GM23338 (cell line): Measurements from ENCODE around the gene DGCR8. TPM values are rescaled to one million over a fixed set of nuclear protein-coding genes. Genes with fewer than 3 reads are reported as not detected.
A peak's percentile ranks its signal among the peaks of the same experiment; 100 is the strongest.

Experiments
- ATAC-seq: fragments of 200-7000 bp; cut with Tn5 transposase; 3 replicates; pipeline ENCODE4 v1.9.1; 2020
- DNase-seq: peaks from one replicate; pipeline ENCODE4 v3.0.0-alpha.2; 2015; ENCODE audit warnings: low spot score
- H2AFZ ChIP-seq: fragments of 200-600 bp; sonication (generic); 2 replicates; pipeline ENCODE4 v1.8.0; 2016; ENCODE audit warnings: antibody characterized with exemption, mild to moderate bottlenecking, moderate library complexity
- H3F3A ChIP-seq: fragments of 200-600 bp; sonication (generic); replicated peaks from 2 replicates; pipeline ENCODE4 v1.8.0; 2017; ENCODE audit warnings: antibody characterized with exemption, mixed run types, low read depth
- H3K27ac ChIP-seq: fragments of 200-600 bp; sonication (generic); 2 replicates; pipeline ENCODE4 v1.6.1; 2016; ENCODE audit warnings: low read depth
- H3K27me3 ChIP-seq: fragments of 200-600 bp; sonication (generic); 2 replicates; pipeline ENCODE4 v1.8.0; 2016; ENCODE audit warnings: mild to moderate bottlenecking, mixed run types, moderate library complexity; ENCODE audit not compliant: insufficient read depth
- H3K36me3 ChIP-seq: fragments of 200-600 bp; sonication (generic); 2 replicates; pipeline ENCODE4 v1.8.0; 2016; ENCODE audit warnings: mild to moderate bottlenecking; ENCODE audit not compliant: insufficient read depth
- H3K4me1 ChIP-seq: fragments of 200-600 bp; sonication (generic); 2 replicates; pipeline ENCODE4 v1.8.0; 2016; ENCODE audit warnings: mild to moderate bottlenecking, moderate library complexity; ENCODE audit not compliant: insufficient read depth
- H3K4me2 ChIP-seq: fragments of 200-600 bp; sonication (generic); 2 replicates; pipeline ENCODE4 v1.7.1; 2017; ENCODE audit warnings: mixed run types
- H3K4me3 ChIP-seq: fragments of 200-600 bp; sonication (generic); 2 replicates; pipeline ENCODE4 v1.6.1; 2016; ENCODE audit warnings: mixed run types
- H3K79me2 ChIP-seq: fragments of 200-600 bp; sonication (generic); replicated peaks from 2 replicates; pipeline ENCODE4 v1.8.0; 2017; ENCODE audit warnings: mild to moderate bottlenecking; ENCODE audit not compliant: insufficient read depth
- H3K9me2 ChIP-seq: fragments of 200-600 bp; sonication (generic); 2 replicates; pipeline ENCODE4 v1.8.0; 2017; ENCODE audit not compliant: insufficient read depth
- H4K20me1 ChIP-seq: fragments of 200-600 bp; sonication (generic); replicated peaks from 2 replicates; pipeline ENCODE4 v1.8.0; 2017; ENCODE audit warnings: mild to moderate bottlenecking; ENCODE audit not compliant: insufficient read depth
- H3K27ac Mint-ChIP-seq: 2 replicates; pipeline ENCODE4 v1.8.0; 2020; ENCODE audit warnings: inconsistent platforms, mild to moderate bottlenecking, moderate library complexity, mixed read lengths
- H3K27me3 Mint-ChIP-seq: 3 replicates; pipeline ENCODE4 v1.8.0; 2022; ENCODE audit warnings: low read depth, mild to moderate bottlenecking, moderate library complexity, mixed read lengths, inconsistent platforms; ENCODE audit not compliant: insufficient read depth, poor library complexity
- H3K36me3 Mint-ChIP-seq: 3 replicates; pipeline ENCODE4 v1.8.0; 2021; ENCODE audit warnings: low read depth, mild to moderate bottlenecking, inconsistent platforms, moderate library complexity, mixed read lengths
- H3K4me1 Mint-ChIP-seq: 3 replicates; pipeline ENCODE4 v1.8.0; 2020; ENCODE audit warnings: mild to moderate bottlenecking, inconsistent platforms, mixed read lengths
- H3K4me3 Mint-ChIP-seq: 3 replicates; pipeline ENCODE4 v1.8.0; 2021; ENCODE audit warnings: moderate library complexity, mild to moderate bottlenecking, inconsistent platforms, mixed read lengths
- H3K9me3 Mint-ChIP-seq: 3 replicates; pipeline ENCODE4 v1.8.0; 2020; ENCODE audit warnings: moderate library complexity, mild to moderate bottlenecking, inconsistent platforms, mixed read lengths
- CTCF ChIP-seq, 2 experiments: fragments of 200-600 bp in 1 of 2; sonication (generic) in 1 of 2; conservative IDR thresholded peaks; 2 replicates each; pipeline versions ENCODE4 v1.5.1 to v1.6.1; 2016 to 2017; ENCODE audit warnings: antibody characterized with exemption in 2 of 2, low read depth in 2 of 2, mild to moderate bottlenecking in 2 of 2, moderate library complexity in 1 of 2
- ETS1 ChIP-seq: IDR thresholded peaks from 2 replicates; pipeline ENCODE4 v1.6.1; 2016; ENCODE audit warnings: antibody characterized with exemption
- EZH2 ChIP-seq: fragments of 200-600 bp; sonication (generic); IDR thresholded peaks from one replicate; pipeline ENCODE4 v1.8.0; 2017; ENCODE audit warnings: antibody characterized with exemption, mild to moderate bottlenecking, low read depth; ENCODE audit not compliant: unreplicated experiment
- JUNB ChIP-seq: IDR thresholded peaks from one replicate; pipeline ENCODE4 v1.6.1; 2016; ENCODE audit warnings: antibody characterized with exemption; ENCODE audit not compliant: unreplicated experiment
- POLR2AphosphoS5 ChIP-seq: IDR thresholded peaks from 2 replicates; pipeline ENCODE4 v1.6.1; 2016; ENCODE audit warnings: antibody characterized with exemption, low read depth
- STAT1 ChIP-seq: IDR thresholded peaks from one replicate; pipeline ENCODE4 v1.6.1; 2016; ENCODE audit warnings: antibody characterized with exemption; ENCODE audit not compliant: unreplicated experiment
- ZNF114 ChIP-seq: fragments of 250-450 bp; sonication (Bioruptor Pico); IDR thresholded peaks from 2 replicates; pipeline ENCODE4 v1.5.0; 2020; ENCODE audit warnings: mild to moderate bottlenecking, moderate library complexity
- ZNF331 ChIP-seq: fragments of 250-450 bp; sonication (Bioruptor Pico); IDR thresholded peaks from 2 replicates; pipeline ENCODE4 v1.5.0; 2020; ENCODE audit warnings: low read depth, mild to moderate bottlenecking, moderate library complexity
- polyA plus RNA-seq: library from polyadenylated mRNA; unstranded; fragments of >200 nt; fragmentation: Nextera tagmentation; extraction: Ambion mirVana; gene quantifications from 2 replicates; pipeline ENCODE4 v1.2.1, GENCODE V29; 2016
- total RNA-seq: library from RNA; depleted of rRNA; stranded (reverse); fragments of >200 nt; shearing (Covaris generic); gene quantifications from 2 replicates; pipeline ENCODE4 v1.2.3, GENCODE V29; 2014

Gene DGCR8
- total and polyA plus RNA-seq, 2 experiments from 2014 or later = 12.2 to 48.9 TPM

- Histone ChIP-seq H3K4me3 (no peak overlapping the region), H2AFZ (no peak overlapping the region), H4K20me1 (peaks cover 15% of the 10 kb centered on the region), H3K9me2 (no peaks in the 10 kb centered on the region), H3K79me2 (peaks cover 9% of the 10 kb centered on the region; the same call in 1 of the 2 replicates), H3K27ac (peak overlapping the region; percentile 83), H3K4me2 (no peak overlapping the region), H3K36me3 (peaks cover 16% of the 10 kb centered on the region), H3K4me1 (peaks cover 6% of the 10 kb centered on the region; the same call in 1 of the 2 replicates), H3K27me3 (no peaks in the 10 kb centered on the region), H3F3A (peaks cover 28% of the 10 kb centered on the region)
- H3K9me3 Mint-ChIP-seq = no peaks in the 10 kb centered on the region
- DNase-seq (peak; percentile 78), ATAC-seq (peak; percentile 51)
- peak overlapping the region; percentile 82; the same call in 1 of the 2 replicates for H3K27ac Mint-ChIP-seq
- peaks cover 44% of the 10 kb centered on the region for H3K27me3 Mint-ChIP-seq
- H3K4me3 Mint-ChIP-seq = no peak overlapping the region
- TF ChIP-seq CTCF (conservative IDR thresholded peaks at IDR 0.05; ENCODE audit: low read depth in 2 of 2) (peak; percentile 53 to 61), POLR2AphosphoS5 (peak; percentile 31; the same call in 1 of the 2 replicates), STAT1 (no peak), ZNF114 (CRISPR knock-in tag) (no peak), JUNB (no peak), ETS1 (no peak)
- H3K4me1 Mint-ChIP-seq = peaks cover 3% of the 10 kb centered on the region
- peaks cover 68% of the 10 kb centered on the region for H3K36me3 Mint-ChIP-seq
Measured at GRCh38 chr22:20111045-20111688, 31.1 kb downstream of the DGCR8 start.

- Mint-ChIP-seq H3K4me1 (peaks cover 3% of the 10 kb centered on the region), H3K4me3 (no peak overlapping the region), H3K9me3 (no peaks in the 10 kb centered on the region), H3K36me3 (peaks cover 61% of the 10 kb centered on the region), H3K27ac (no peak overlapping the region), H3K27me3 (peaks cover 40% of the 10 kb centered on the region)
- H3K79me2 ChIP-seq = peaks cover 15% of the 10 kb centered on the region; the same call in 1 of the 2 replicates
- H4K20me1 ChIP-seq = peaks cover 12% of the 10 kb centered on the region
- H3K9me2 ChIP-seq = no peaks in the 10 kb centered on the region
- H3F3A ChIP-seq = peaks cover 28% of the 10 kb centered on the region
- DNase-seq (no peak), ATAC-seq (no peak)
- H2AFZ ChIP-seq = no peak overlapping the region
- H3K4me1 ChIP-seq = peaks cover 6% of the 10 kb centered on the region; the same call in 1 of the 2 replicates
- no peak overlapping the region for H3K4me3 ChIP-seq
- peak; percentile 20; the same call in 1 of the 2 replicates for TF ChIP-seq POLR2AphosphoS5
- TF ChIP-seq EZH2 = no peak
- no peak for TF ChIP-seq ZNF331 (CRISPR knock-in tag)
- H3K27ac ChIP-seq = no peak overlapping the region
- no peak overlapping the region for H3K4me2 ChIP-seq
- H3K36me3 ChIP-seq = peaks cover 16% of the 10 kb centered on the region
- no peaks in the 10 kb centered on the region for H3K27me3 ChIP-seq
Measured at GRCh38 chr22:20111689-20112622, 31.9 kb downstream of the DGCR8 start.
